Smooth muscle cell (in vitro differentiated cells): ENCODE measurements around the gene LHX3. TPM values are rescaled to one million over a fixed set of nuclear protein-coding genes. Genes with fewer than 3 reads are reported as not detected.

Experiments
- DNase-seq: peaks from one replicate; lab custom pipeline; 2025; ENCODE audit not compliant: unreplicated experiment; lab: John Stamatoyannopoulos, UW
- H2AFZ ChIP-seq: fragments of 200-600 bp; sonication (generic); 2 replicates; pipeline ENCODE4 v1.6.0; 2016; ENCODE audit warnings: antibody characterized with exemption, low read depth, mild to moderate bottlenecking
- H3F3A ChIP-seq: fragments of 200-600 bp; sonication (generic); 2 replicates; pipeline ENCODE4 v1.6.0; 2017; ENCODE audit warnings: antibody characterized with exemption, low read depth
- H3K27ac ChIP-seq: fragments of 200-600 bp; sonication (generic); 2 replicates; pipeline ENCODE4 v1.5.1; 2016; ENCODE audit warnings: low read depth, mild to moderate bottlenecking
- H3K27me3 ChIP-seq: fragments of 200-600 bp; sonication (generic); 2 replicates; pipeline ENCODE4 v1.6.1; 2016; ENCODE audit warnings: low read depth, mild to moderate bottlenecking
- H3K36me3 ChIP-seq: fragments of 200-600 bp; sonication (generic); 2 replicates; pipeline ENCODE4 v1.5.1; 2016; ENCODE audit warnings: low read depth
- H3K4me1 ChIP-seq: fragments of 200-600 bp; sonication (generic); 2 replicates; pipeline ENCODE4 v1.5.1; 2016; ENCODE audit warnings: low read depth
- H3K4me2 ChIP-seq: fragments of 200-600 bp; sonication (generic); 2 replicates; pipeline ENCODE4 v1.6.0; 2016; ENCODE audit warnings: mild to moderate bottlenecking
- H3K4me3 ChIP-seq: fragments of 200-600 bp; sonication (generic); 2 replicates; pipeline ENCODE4 v1.5.1; 2016; ENCODE audit warnings: mild to moderate bottlenecking
- H3K79me2 ChIP-seq: fragments of 200-600 bp; sonication (generic); 2 replicates; pipeline ENCODE4 v1.6.0; 2016; ENCODE audit warnings: low read depth, mild to moderate bottlenecking
- H3K9ac ChIP-seq: fragments of 200-600 bp; sonication (generic); 2 replicates; pipeline ENCODE4 v1.6.0; 2016; ENCODE audit warnings: low read depth
- H3K9me3 ChIP-seq: fragments of 200-600 bp; sonication (generic); replicated peaks from 2 replicates; pipeline ENCODE4 v1.5.1; 2016; ENCODE audit warnings: low read depth
- H4K20me1 ChIP-seq: fragments of 200-600 bp; sonication (generic); 2 replicates; pipeline ENCODE4 v1.6.0; 2016; ENCODE audit warnings: low read depth
- CTCF ChIP-seq: fragments of 200-600 bp; sonication (generic); IDR thresholded peaks from 2 replicates; pipeline ENCODE4 v1.5.1; 2017; ENCODE audit warnings: borderline replicate concordance, mild to moderate bottlenecking, antibody characterized with exemption; ENCODE audit not compliant: insufficient read depth, poor library complexity, severe bottlenecking
- WGBS: methylation state at CpG from one replicate; pipeline ENCODE4 v1.1.7; 2016; ENCODE audit warnings: low lambda C conversion rate; 5-methylcytosine and 5-hydroxymethylcytosine counted together
- polyA plus RNA-seq: library from polyadenylated mRNA; unstranded; fragments of >200 nt; fragmentation: Nextera tagmentation; extraction: Ambion mirVana; gene quantifications from 2 replicates; pipeline ENCODE4 v1.2.1, GENCODE V29; 2016
- total RNA-seq: library from RNA; depleted of rRNA; stranded (reverse); fragments of >200 nt; gene quantifications from 2 replicates; pipeline ENCODE4 v1.2.3, GENCODE V29; 2014

The LHX3 gene
- total and polyA plus RNA-seq, 2 experiments from 2014 or later = not detected

GRCh38 chr9:136149337-136149736 is 55.6 kb downstream of the LHX3 start:
- Histone ChIP-seq H3K9me3 (no peaks in the 10 kb centered on the region), H3K4me3 (no peak overlapping the region), H4K20me1 (no peaks in the 10 kb centered on the region), H3K4me2 (no peak overlapping the region), H3K27me3 (no peaks in the 10 kb centered on the region), H2AFZ (no peak overlapping the region), H3K27ac (no peak overlapping the region), H3K4me1 (no peaks in the 10 kb centered on the region), H3F3A (no peaks in the 10 kb centered on the region), H3K36me3 (no peaks in the 10 kb centered on the region), H3K79me2 (no peaks in the 10 kb centered on the region), H3K9ac (no peak overlapping the region)
- no peak for TF ChIP-seq CTCF
- no peak for DNase-seq
- 93% methylated on average over 12 of the region's 12 CpGs for WGBS

- no peak overlapping the region for H3K9ac ChIP-seq
- DNase-seq = no peak
- no peaks in the 10 kb centered on the region for H3K36me3 ChIP-seq
- no peaks in the 10 kb centered on the region for H3K4me1 ChIP-seq
- H3K9me3 ChIP-seq = no peaks in the 10 kb centered on the region
- H3K79me2 ChIP-seq = no peaks in the 10 kb centered on the region
- no peaks in the 10 kb centered on the region for H3K27me3 ChIP-seq
- H3F3A ChIP-seq = no peaks in the 10 kb centered on the region
- 96% methylated on average over 14 of the region's 14 CpGs for whole genome bisulfite sequencing
- H2AFZ ChIP-seq = no peak overlapping the region
- H3K4me2 ChIP-seq = no peak overlapping the region
- no peaks in the 10 kb centered on the region for H4K20me1 ChIP-seq
- TF ChIP-seq CTCF = no peak
- H3K4me3 ChIP-seq = no peak overlapping the region
- H3K27ac ChIP-seq = no peak overlapping the region
Observed at GRCh38 chr9:136148766-136149165, 56.2 kb downstream of the LHX3 start.

- Histone ChIP-seq H3K4me2 (no peak overlapping the region), H2AFZ (no peak overlapping the region), H3F3A (no peaks in the 10 kb centered on the region), H4K20me1 (no peaks in the 10 kb centered on the region), H3K4me1 (no peaks in the 10 kb centered on the region), H3K4me3 (no peak overlapping the region), H3K79me2 (no peaks in the 10 kb centered on the region), H3K36me3 (no peaks in the 10 kb centered on the region), H3K9me3 (no peaks in the 10 kb centered on the region), H3K9ac (no peak overlapping the region), H3K27ac (no peak overlapping the region), H3K27me3 (no peaks in the 10 kb centered on the region)
- DNase-seq = no peak
- 59% methylated on average over 35 of the region's 35 CpGs for WGBS
- TF ChIP-seq CTCF = no peak
Observed at GRCh38 chr9:136147890-136148714, 56.8 kb downstream of the LHX3 start.
